ENCODE data around the gene F11.

Gene F11

GRCh38 chr4:186272699-186273391 is 6.9 kb downstream of the F11 start:
- TF ChIP-seq TCF12 (IDR thresholded peaks at IDR 0.05; ENCODE audit: low read depth), result no peak
- TF ChIP-seq CREB1 (IDR thresholded peaks at IDR 0.05; ENCODE audit: low read depth), result no peak
- no peak for TF ChIP-seq CEBPB (IDR thresholded peaks at IDR 0.05)
- no peak for TF ChIP-seq REST (IDR thresholded peaks at IDR 0.05; ENCODE audit: low read depth)
- no peak for TF ChIP-seq TEAD4 (IDR thresholded peaks at IDR 0.05)
- TF ChIP-seq EGR1 (IDR thresholded peaks at IDR 0.05), result no peak
- TF ChIP-seq ZBTB7A (IDR thresholded peaks at IDR 0.05; ENCODE audit: low read depth), result no peak
- TF ChIP-seq NFIC (IDR thresholded peaks at IDR 0.05), result no peak
- no peak for TF ChIP-seq USF1 (IDR thresholded peaks at IDR 0.05)
- TF ChIP-seq YY1 (IDR thresholded peaks at IDR 0.05; ENCODE audit: low read depth), result no peak
- no peak for TF ChIP-seq EP300 (IDR thresholded peaks at IDR 0.05; ENCODE audit: borderline replicate concordance)
- TF ChIP-seq RAD21 (IDR thresholded peaks at IDR 0.05; ENCODE audit: low read depth), result no peak
- no peak for TF ChIP-seq TAF1 (IDR thresholded peaks at IDR 0.05; ENCODE audit: low read depth)
- no peak for TF ChIP-seq FOXM1 (IDR thresholded peaks at IDR 0.05; ENCODE audit: borderline replicate concordance, low read depth)

GRCh38 chr4:186283311-186283710 is 17.3 kb downstream of the F11 start:
- TF ChIP-seq NFIC (IDR thresholded peaks at IDR 0.05) (no peak), TAF1 (IDR thresholded peaks at IDR 0.05; ENCODE audit: low read depth) (no peak), CREB1 (IDR thresholded peaks at IDR 0.05; ENCODE audit: low read depth) (no peak), REST (IDR thresholded peaks at IDR 0.05; ENCODE audit: low read depth) (no peak), EP300 (IDR thresholded peaks at IDR 0.05; ENCODE audit: borderline replicate concordance) (no peak), TEAD4 (IDR thresholded peaks at IDR 0.05) (no peak), RAD21 (IDR thresholded peaks at IDR 0.05; ENCODE audit: low read depth) (no peak), EGR1 (IDR thresholded peaks at IDR 0.05) (no peak), YY1 (IDR thresholded peaks at IDR 0.05; ENCODE audit: low read depth) (no peak)

- no peak for TF ChIP-seq EP300 (IDR thresholded peaks at IDR 0.05; ENCODE audit: borderline replicate concordance)
These were observed 19.2 kb downstream of the F11 start for GRCh38 chr4:186285147-186285546.

GRCh38 chr4:186286581-186286980 is 20.6 kb downstream of the F11 start:
- TF ChIP-seq REST (IDR thresholded peaks at IDR 0.05; ENCODE audit: low read depth) (no peak), RAD21 (IDR thresholded peaks at IDR 0.05; ENCODE audit: low read depth) (no peak), USF1 (IDR thresholded peaks at IDR 0.05) (no peak), MAX (IDR thresholded peaks at IDR 0.05) (no peak), CREB1 (IDR thresholded peaks at IDR 0.05; ENCODE audit: low read depth) (no peak), NFIC (IDR thresholded peaks at IDR 0.05) (no peak), TCF12 (IDR thresholded peaks at IDR 0.05; ENCODE audit: low read depth) (no peak), TAF1 (IDR thresholded peaks at IDR 0.05; ENCODE audit: low read depth) (no peak), TEAD4 (IDR thresholded peaks at IDR 0.05) (no peak), YY1 (IDR thresholded peaks at IDR 0.05; ENCODE audit: low read depth) (no peak), EP300 (IDR thresholded peaks at IDR 0.05; ENCODE audit: borderline replicate concordance) (no peak), FOXM1 (IDR thresholded peaks at IDR 0.05; ENCODE audit: borderline replicate concordance, low read depth) (no peak), EGR1 (IDR thresholded peaks at IDR 0.05) (no peak), CEBPB (IDR thresholded peaks at IDR 0.05) (no peak), ZBTB7A (IDR thresholded peaks at IDR 0.05; ENCODE audit: low read depth) (no peak)

Measured in Ishikawa (cell line).